A549 treated with ZK216348 at 1 μM for 4 hours (cell line): ENCODE data around the gene ITGA11. TPM values are rescaled to one million over a fixed set of nuclear protein-coding genes. Genes with fewer than 3 reads are reported as not detected.

ENCODE experiments used
- total RNA-seq: library from RNA; stranded (reverse); fragments of 200-300 nt; extraction: Qiagen RNA extraction; gene quantifications from 5 replicates; pipeline ENCODE4 v1.2.3, GENCODE V29; 2022; ENCODE audit warnings: low read depth

Gene ITGA11
- 2.3 to 7.9 TPM (median 4.6 TPM) in 5 replicates for total RNA-seq

GRCh38 chr15:68431792-68432401 is at the start of gene ITGA11:
TSS of gene ITGA11 (minus strand) at chr15:68432163. CDS start at chr15:68432066, 97 bp downstream.

GRCh38 chr15:68277603-68278344 is 154.2 kb downstream of the ITGA11 start, which contains the start of gene FEM1B:
TSS of gene FEM1B (plus strand) at chr15:68277745. CDS start at chr15:68278418, 673 bp downstream.

Other genes starting within 250 kb of the ITGA11 start
- 6.7 to 9.2 TPM (median 8.0 TPM) in 5 replicates for gene CALML4, start 226.8 kb downstream of the ITGA11 start, total RNA-seq
- 51.3 to 88.3 TPM (median 83.2 TPM) in 5 replicates for gene CLN6, start 202.4 kb downstream of the ITGA11 start, total RNA-seq
- 15.6 to 29.5 TPM (median 25.3 TPM) in 5 replicates for gene FEM1B, start 154.4 kb downstream of the ITGA11 start, total RNA-seq
- 2.4 to 3.9 TPM (median 3.1 TPM) in 5 replicates for gene CORO2B, start 146.8 kb upstream of the ITGA11 start, total RNA-seq